Head of caudate nucleus (tissue), 42 donors: ENCODE results near the gene ACSS2.

Experiments
- DNase-seq, 42 donors: peaks; one replicate each; pipeline versions ENCODE4 v3.0.0 to v3.0.0-alpha.2; 2020 to 2021; ENCODE audit warnings: mixed read lengths in 7 of 42
- intact Hi-C: fragments of 100-400 bp; cut with DNase I; formaldehyde crosslinking; loops from one replicate; pipeline ENCODE4 v1.15.0; 2022

ACSS2 gene, protein sequence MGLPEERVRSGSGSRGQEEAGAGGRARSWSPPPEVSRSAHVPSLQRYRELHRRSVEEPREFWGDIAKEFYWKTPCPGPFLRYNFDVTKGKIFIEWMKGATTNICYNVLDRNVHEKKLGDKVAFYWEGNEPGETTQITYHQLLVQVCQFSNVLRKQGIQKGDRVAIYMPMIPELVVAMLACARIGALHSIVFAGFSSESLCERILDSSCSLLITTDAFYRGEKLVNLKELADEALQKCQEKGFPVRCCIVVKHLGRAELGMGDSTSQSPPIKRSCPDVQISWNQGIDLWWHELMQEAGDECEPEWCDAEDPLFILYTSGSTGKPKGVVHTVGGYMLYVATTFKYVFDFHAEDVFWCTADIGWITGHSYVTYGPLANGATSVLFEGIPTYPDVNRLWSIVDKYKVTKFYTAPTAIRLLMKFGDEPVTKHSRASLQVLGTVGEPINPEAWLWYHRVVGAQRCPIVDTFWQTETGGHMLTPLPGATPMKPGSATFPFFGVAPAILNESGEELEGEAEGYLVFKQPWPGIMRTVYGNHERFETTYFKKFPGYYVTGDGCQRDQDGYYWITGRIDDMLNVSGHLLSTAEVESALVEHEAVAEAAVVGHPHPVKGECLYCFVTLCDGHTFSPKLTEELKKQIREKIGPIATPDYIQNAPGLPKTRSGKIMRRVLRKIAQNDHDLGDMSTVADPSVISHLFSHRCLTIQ

DNA sequence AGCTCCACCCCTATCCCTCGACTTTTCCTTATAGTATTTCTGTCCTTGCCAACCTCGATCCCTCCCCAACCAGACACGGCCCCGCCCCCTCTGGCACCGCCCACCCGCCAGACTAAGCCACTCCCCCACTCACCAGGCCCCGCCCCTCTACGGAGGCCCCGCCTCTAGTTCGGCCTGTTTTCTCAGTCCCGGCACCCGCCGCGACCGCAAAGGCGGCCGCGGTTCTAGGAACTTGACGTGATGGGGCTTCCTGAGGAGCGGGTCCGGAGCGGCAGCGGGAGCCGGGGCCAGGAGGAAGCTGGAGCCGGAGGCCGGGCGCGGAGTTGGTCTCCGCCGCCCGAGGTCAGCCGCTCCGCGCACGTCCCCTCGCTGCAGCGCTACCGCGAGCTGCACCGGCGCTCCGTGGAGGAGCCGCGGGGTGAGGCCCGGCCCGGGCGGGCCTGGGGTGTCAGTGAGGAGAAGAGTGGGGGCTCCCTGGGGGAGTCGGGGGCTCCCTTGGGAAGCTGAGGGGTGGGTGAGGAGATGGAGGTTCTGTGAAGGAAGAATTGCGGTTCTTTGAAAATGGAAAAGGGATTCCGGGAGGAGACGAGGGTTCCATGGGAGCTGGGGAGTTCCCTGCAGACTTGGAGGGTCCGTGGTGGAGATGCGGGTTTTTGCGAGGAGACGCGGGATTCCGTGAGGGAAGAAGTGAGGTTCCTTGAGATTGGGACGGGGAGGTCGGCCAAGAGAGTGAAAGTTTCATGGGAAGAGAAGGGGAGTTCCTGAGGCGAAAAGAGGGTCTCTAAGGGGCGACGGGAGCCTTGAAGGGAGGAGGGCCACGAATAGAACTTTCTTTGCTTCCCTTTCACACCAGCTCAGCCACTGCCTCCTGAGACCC lies at the start of gene ACSS2:
TSS of gene ACSS2 (plus strand) at position 207 of the 877 bp plus-strand sequence. CDS start at position 241, 34 bp downstream.
- intact Hi-C loops, result no loop called here

GRCh38 chr20:34829191-34829590 lies 47.2 kb upstream of the ACSS2 start:
- intact Hi-C loops, result no loop called here
- DNase-seq, result no peak

More for the DNA sequence above, at the start of gene ACSS2:
- peak in 34 of 42 donors; percentile 25 to 100 (median 98) for DNase-seq

DNA sequence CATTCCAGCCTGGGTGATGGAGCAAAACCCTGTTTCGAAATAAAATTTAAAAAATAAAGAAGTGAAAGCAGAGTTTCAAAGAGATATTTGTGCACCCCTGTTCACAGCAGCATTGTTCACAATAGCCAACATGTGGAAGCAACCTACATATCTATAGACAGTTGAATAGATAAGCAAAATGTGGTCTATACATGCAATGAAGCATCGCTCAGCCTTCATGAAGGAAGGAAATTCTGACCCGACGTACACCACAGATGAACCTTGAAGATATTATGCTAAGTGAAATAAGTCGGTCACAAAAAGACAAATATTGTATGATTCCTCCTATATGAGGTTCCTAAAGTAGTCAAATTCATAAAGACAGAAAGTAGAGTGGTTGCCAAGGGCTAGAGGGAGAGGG lies 44.5 kb upstream of the ACSS2 start:
- no peak for DNase-seq
- intact Hi-C loops, result no loop called here

DNA sequence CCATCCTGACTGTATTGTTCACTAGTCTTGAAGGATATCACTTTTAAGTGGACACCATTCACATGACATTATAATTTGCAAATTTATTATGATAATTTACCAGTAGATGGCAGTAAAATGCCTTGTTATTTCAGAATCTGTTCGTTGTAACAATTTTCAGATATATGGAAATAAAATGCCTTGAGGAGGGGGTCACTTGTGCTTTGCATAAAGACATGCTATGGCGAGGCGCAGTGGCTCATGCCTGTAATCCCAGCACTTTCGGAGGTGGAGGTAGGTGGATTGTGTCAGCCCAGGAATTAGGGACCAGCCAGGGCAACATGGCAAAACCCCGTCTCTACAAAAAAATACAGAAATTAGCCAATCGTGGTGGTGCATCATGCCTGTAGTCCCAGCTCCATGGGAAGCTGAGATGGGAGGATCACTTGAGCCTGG lies 41.9 kb upstream of the ACSS2 start:
- intact Hi-C loops, result no loop called here
- DNase-seq, result peak in 2 of 42 donors; percentile 9 to 14

DNA sequence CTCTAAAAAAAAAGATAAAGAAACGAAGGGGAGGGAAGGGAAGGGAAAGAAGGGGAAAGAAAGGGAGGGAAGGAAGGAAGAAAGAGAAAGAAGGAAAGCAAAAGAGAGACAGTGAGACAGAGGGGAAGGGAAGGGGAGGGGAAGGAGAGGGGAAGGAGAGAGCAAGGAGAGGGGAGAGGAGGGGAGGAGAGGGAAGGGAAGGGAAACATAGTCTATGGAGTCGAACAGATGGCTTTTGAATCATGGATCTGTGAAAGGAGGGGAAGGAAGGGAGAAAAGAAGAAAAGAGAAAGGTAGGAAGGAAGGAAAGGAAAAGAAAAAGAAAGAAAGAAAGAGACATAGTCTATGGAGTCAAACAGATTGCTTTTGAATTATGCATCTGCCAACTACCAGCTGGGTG lies 34.3 kb upstream of the ACSS2 start:
- intact Hi-C loops, result no loop called here
- no peak for DNase-seq

DNA sequence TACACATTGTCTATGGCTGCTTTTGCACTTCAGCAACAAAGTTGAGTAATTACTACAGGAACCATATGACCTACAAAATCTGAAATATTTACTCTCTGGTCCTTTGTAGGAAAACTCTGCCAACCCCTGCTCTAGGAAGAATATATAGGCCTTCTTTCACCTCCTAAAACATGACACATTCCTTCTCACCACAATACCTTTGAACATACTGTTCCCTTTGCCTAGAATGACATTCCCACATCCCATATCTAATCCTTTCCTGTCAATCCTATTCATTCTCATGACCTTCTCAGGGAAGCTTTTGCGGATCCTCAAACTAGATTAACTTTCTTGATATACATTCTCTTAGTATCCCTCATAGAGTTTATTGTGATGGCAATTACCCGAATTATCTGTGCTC lies 33.0 kb upstream of the ACSS2 start:
- intact Hi-C loops, result no loop called here
- no peak for DNase-seq

DNA sequence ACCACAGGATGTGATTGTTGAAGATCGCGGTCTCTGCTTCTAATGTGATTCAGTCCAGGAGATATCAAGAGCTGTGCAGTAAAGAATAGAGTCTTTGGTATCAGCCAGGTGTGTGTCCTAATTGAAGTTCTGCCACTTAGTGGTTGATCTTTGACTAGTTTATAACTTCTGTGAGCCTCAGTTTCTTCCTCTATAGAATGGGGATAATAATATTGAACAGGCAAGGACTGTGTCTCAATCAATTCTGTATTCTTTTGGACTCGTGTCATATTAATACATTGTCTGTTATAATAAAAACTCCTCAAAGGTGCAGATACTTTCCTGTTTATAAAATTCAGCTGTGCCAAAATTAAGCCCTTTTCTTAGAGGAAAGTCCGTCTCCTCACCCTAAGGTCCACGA lies 27.8 kb upstream of the ACSS2 start:
- DNase-seq, result no peak
- intact Hi-C loops, result no loop called here

DNA sequence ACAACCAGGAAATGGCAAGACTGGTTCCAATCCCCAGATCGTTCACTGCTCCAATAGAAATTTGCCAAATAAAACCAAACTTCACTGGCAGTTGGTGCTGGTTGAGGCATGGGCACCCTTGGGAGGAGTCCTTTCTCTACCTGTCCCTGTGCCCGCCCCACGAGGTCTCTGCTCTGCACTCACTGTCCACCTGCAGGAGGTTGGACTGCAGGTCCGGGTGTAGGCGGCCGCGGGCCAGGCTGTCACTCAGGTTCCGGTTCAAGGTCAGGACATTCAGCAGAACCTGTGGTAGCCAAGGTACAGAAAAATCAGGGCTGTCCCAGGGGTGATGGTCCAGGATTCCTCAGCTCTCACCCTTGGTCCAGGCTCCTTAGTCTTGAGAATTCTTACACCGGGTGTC lies 26.6 kb upstream of the ACSS2 start:
- DNase-seq, result no peak
- intact Hi-C loops, result no loop called here

GRCh38 chr20:34850969-34851368 lies 25.4 kb upstream of the ACSS2 start:
- DNase-seq, result no peak
- intact Hi-C loops, result no loop called here

DNA sequence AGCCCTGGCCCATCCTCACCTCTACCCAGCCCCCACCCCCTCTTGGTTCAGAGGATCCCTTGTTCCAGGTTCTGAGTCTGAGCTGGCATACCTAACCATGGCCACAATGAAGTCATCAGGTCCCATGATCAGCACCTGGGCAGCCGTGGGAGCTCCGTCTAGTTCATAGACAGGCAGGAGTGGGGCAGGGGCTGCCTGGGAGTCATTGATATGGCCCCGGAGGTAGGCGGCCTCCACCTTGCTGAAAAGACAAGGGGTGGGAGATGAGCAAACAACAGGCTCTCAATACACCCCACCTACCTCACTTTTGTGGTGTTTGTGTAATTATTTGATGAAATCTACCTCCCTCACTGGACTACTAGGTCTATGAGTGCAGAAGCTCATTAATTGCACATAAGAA lies 24.1 kb upstream of the ACSS2 start:
- intact Hi-C loops, result no loop called here
- DNase-seq, result no peak

- peak in 1 of 42 donors; percentile 14 for DNase-seq
- intact Hi-C loops, result no loop called here
These were observed 17.0 kb upstream of the ACSS2 start for GRCh38 chr20:34859367-34859766.

DNA sequence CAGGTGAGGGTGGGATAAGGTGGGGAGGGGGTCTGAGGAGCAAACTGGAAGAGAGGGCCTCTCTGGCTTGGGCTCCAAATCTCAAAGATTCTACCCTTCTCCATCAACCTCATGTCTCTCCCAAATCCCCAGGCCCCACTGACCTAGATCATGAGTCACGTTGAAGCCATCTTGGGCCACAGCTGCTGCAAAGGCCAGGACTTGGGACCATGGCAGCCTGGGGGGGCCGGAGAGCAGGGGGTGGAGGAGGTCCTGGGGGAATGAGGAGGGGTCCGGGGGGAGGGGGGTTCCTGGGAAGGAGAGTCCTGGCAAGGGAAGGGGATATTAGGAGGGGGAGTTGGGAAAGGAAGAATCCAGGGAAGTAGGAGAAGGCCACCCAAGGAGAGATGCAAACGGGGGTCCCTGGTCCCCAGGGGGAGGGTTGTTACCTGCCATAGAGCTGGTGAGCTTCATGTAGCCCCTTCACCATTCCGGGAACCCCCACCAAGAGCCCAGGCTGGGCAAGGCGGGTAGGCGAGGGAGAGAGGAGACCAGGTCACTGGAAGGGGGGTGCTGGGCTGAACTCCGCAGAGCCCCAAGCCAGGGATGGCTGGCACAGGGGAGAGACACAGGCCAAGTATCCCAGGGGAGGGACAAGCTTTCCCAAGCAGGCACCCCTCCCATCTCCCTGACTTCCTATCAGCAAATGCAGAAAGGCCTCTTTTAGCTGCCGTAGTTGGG lies 16.4 kb upstream of the ACSS2 start:
- DNase-seq, result peak in 1 of 42 donors; percentile 21
- intact Hi-C loops, result loop anchor here (10.0 kb wide), 1 partner anchor 355 kb away; no protein-coding TSS in a partner anchor

DNA sequence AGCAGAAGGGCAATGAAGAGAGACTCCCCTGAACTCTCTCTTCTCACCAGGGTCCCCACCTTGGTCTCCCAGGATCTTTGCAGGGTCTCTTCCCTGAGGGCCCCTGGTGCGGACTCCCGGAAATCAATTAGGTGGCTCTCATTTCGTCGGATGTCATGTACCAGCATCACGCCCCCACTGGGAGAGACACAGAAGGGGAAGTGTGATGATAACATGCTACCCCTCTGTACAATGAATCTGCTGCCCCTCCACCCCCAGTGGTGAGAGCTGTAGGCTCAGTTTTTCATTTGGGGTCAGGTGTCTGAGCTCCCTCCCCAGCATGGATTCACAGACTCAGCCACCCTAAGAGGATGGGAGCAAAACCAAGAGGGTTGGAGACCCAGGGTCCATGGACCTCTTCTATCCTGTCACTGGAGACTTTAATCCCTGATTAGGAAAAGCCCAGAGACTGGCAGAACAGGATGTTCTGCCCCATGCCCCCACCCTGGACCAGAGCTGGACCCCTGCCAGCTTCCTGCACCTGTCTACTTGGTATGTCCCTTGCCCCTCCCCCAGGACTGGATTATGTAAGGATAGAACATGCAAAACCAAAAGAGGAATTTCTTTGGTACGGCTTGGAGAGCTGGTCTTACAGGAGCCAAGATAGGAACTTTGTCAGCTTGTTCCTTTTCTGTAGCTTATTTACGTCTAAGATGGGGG lies 14.9 kb upstream of the ACSS2 start:
- DNase-seq, result peak in 1 of 42 donors; percentile 35
- intact Hi-C loops, result loop anchor here (10.0 kb wide), 1 partner anchor 353 kb away; no protein-coding TSS in a partner anchor

DNA sequence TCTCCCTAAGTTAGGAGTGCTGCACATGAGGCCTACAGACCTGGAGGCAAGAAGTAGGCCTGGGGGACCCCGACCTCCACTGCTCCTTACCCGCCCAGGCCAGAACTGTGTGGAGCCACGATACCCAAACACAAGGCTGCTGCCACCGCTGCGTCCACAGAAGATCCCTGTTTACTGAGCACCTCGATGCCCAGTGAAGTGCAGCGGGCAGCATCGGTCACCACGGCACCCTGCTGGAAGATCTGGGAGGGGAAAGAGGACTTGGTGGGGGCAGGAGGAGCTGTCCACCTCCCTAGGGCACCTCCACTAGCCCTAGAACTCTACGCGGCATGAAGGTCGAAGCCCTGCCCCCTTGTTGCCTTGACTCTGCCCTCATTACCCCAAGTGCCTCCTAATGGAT lies 13.7 kb upstream of the ACSS2 start:
- intact Hi-C loops, result loop anchor here (10.0 kb wide), 1 partner anchor 352 kb away; no protein-coding TSS in a partner anchor
- no peak for DNase-seq

DNA sequence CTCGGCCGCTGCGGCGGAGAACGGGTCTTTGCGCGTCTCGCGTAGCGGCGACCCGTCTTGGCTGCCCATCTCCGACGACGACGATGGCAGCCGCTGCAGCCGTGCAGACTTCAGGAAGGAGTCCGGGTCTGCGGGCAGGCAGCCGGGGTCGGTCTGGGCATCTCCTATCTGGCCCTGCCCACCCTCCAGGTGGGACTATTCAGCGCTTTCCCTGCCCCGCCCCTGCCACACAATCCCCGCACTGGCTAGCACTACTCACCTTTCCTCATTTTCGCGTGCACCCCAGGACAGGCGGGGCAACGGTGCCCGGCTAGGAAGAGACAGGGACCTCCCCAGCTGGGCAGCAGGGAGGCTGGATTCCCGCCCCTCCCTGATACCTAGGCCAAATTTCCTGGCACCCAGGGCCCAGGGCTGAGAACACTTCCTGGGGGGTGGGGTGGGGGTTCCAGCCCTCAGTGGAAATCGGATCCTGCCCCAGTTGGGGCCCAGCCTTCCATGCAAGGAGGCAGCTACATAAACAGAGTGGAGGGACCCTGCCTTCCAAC lies 12.9 kb upstream of the ACSS2 start:
- DNase-seq, result peak in 1 of 42 donors; percentile 26
- intact Hi-C loops, result loop anchor here (10.0 kb wide), 1 partner anchor 351 kb away; no protein-coding TSS in a partner anchor

GRCh38 chr20:34864216-34864615 lies 12.2 kb upstream of the ACSS2 start:
- DNase-seq, result no peak
- intact Hi-C loops, result loop anchor here (10.0 kb wide), 1 partner anchor 351 kb away; no protein-coding TSS in a partner anchor

- peak in 30 of 42 donors; percentile 11 to 72 (median 44) for DNase-seq
- intact Hi-C loops, result loop anchor here (5.0 kb wide), 2 partner anchors 86 to 221 kb away; partner anchors contain the start of genes GSS, MYH7B and TRPC4AP
These were observed 5.0 kb upstream of the ACSS2 start for GRCh38 chr20:34871320-34871926.
